ENCODE results near the gene CRYGA.

Gene CRYGA

DNA sequence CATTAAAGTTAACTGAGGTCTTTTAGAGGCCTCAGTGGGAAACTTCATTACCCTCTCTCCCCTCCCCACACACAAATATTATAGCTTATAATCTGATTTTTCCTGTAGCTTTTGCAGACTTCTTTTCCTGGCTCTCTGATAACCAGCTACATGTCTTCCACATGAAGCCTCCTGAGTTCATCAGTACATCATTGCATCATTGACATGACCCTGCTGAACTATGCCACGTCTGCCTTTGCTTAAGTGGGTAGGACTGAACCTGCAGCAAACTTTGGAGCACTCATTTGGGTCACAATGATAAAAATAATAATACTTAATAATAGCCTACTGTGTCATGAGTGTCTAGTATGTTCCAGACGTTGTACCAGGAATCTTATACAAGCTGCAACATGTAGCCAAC lies 7.0 kb downstream of the CRYGA start:
- Histone ChIP-seq H3K9me3 (ENCODE audit: insufficient read depth, low read length) (peaks cover 2% of the 10 kb centered on the region; the same call in 1 of the 2 replicates), H3K4me3 (ENCODE audit: low read length) (no peak overlapping the region), H3K27ac (ENCODE audit: low read length) (no peak overlapping the region), H3K27me3 (ENCODE audit: low read depth, low read length) (no peaks in the 10 kb centered on the region), H3K4me2 (ENCODE audit: low read length) (no peak overlapping the region), H4K20me1 (ENCODE audit: insufficient read depth, low read length) (no peaks in the 10 kb centered on the region), H3K36me3 (replicated peaks; ENCODE audit: low read depth, low read length) (no peaks in the 10 kb centered on the region), H3K9ac (ENCODE audit: low read length) (no peak overlapping the region), H3K79me2 (ENCODE audit: low read length) (no peaks in the 10 kb centered on the region), H3K4me1 (ENCODE audit: low read length) (no peaks in the 10 kb centered on the region), H2AFZ (ENCODE audit: low read depth, low read length) (no peak overlapping the region)
- TF ChIP-seq, protein P1, sequence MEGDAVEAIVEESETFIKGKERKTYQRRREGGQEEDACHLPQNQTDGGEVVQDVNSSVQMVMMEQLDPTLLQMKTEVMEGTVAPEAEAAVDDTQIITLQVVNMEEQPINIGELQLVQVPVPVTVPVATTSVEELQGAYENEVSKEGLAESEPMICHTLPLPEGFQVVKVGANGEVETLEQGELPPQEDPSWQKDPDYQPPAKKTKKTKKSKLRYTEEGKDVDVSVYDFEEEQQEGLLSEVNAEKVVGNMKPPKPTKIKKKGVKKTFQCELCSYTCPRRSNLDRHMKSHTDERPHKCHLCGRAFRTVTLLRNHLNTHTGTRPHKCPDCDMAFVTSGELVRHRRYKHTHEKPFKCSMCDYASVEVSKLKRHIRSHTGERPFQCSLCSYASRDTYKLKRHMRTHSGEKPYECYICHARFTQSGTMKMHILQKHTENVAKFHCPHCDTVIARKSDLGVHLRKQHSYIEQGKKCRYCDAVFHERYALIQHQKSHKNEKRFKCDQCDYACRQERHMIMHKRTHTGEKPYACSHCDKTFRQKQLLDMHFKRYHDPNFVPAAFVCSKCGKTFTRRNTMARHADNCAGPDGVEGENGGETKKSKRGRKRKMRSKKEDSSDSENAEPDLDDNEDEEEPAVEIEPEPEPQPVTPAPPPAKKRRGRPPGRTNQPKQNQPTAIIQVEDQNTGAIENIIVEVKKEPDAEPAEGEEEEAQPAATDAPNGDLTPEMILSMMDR (IDR thresholded peaks at IDR 0.05; ENCODE audit: low read depth, low read length) = no peak
- no peak for TF ChIP-seq EZH2phosphoT487 (IDR thresholded peaks at IDR 0.05; ENCODE audit: low read depth)

GRCh38 chr2:208153156-208153555 lies 10.2 kb downstream of the CRYGA start:
- no peaks in the 10 kb centered on the region for H3K4me1 ChIP-seq (ENCODE audit: low read length)
- H3K4me3 ChIP-seq (ENCODE audit: low read length) = no peak overlapping the region
- H3K79me2 ChIP-seq (ENCODE audit: low read length) = no peaks in the 10 kb centered on the region
- no peaks in the 10 kb centered on the region for H3K36me3 ChIP-seq (replicated peaks; ENCODE audit: low read depth, low read length)
- no peak overlapping the region for H3K27ac ChIP-seq (ENCODE audit: low read length)
- no peaks in the 10 kb centered on the region for H4K20me1 ChIP-seq (ENCODE audit: insufficient read depth, low read length)
- peaks cover 3% of the 10 kb centered on the region; the same call in 1 of the 2 replicates for H3K9me3 ChIP-seq (ENCODE audit: insufficient read depth, low read length)
- H3K27me3 ChIP-seq (ENCODE audit: low read depth, low read length) = no peaks in the 10 kb centered on the region
- no peak overlapping the region for H3K4me2 ChIP-seq (ENCODE audit: low read length)
- H2AFZ ChIP-seq (ENCODE audit: low read depth, low read length) = no peak overlapping the region
- no peak overlapping the region for H3K9ac ChIP-seq (ENCODE audit: low read length)
- no peak for TF ChIP-seq EZH2phosphoT487 (IDR thresholded peaks at IDR 0.05; ENCODE audit: low read depth)
- TF ChIP-seq, protein P1 (IDR thresholded peaks at IDR 0.05; ENCODE audit: low read depth, low read length) = no peak

- Histone ChIP-seq H3K4me3 (ENCODE audit: low read length) (no peak overlapping the region), H3K79me2 (ENCODE audit: low read length) (no peaks in the 10 kb centered on the region), H3K27me3 (ENCODE audit: low read depth, low read length) (no peaks in the 10 kb centered on the region), H4K20me1 (ENCODE audit: insufficient read depth, low read length) (no peaks in the 10 kb centered on the region), H3K9ac (ENCODE audit: low read length) (no peak overlapping the region), H3K4me2 (ENCODE audit: low read length) (no peak overlapping the region), H3K27ac (ENCODE audit: low read length) (no peak overlapping the region), H3K9me3 (ENCODE audit: insufficient read depth, low read length) (peaks cover 3% of the 10 kb centered on the region; the same call in 1 of the 2 replicates), H3K36me3 (replicated peaks; ENCODE audit: low read depth, low read length) (no peaks in the 10 kb centered on the region), H3K4me1 (ENCODE audit: low read length) (no peaks in the 10 kb centered on the region), H2AFZ (ENCODE audit: low read depth, low read length) (no peak overlapping the region)
- TF ChIP-seq EZH2phosphoT487 (IDR thresholded peaks at IDR 0.05; ENCODE audit: low read depth) = no peak
- TF ChIP-seq, protein P1 (IDR thresholded peaks at IDR 0.05; ENCODE audit: low read depth, low read length) = no peak
These were observed 12.4 kb downstream of the CRYGA start for GRCh38 chr2:208150956-208151355.

DNA sequence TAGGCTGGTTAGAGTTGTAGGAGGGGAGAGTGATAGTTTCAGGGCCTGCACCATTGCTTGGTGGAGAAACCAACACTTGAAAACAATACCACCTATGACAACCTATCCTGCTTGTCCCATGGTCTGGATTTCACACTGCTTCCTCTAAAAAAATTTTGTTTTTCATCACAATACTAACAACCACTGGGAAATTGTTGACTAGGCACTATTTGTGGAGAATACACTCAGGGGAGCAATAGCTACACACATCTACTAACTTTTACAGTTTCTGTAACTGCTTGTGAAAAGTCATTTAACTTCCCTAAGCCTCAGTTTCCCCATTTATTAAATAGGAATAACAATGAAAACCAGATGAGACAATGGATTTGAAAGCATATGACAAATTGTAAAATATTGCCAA lies 13.3 kb downstream of the CRYGA start:
- Histone ChIP-seq H4K20me1 (ENCODE audit: insufficient read depth, low read length) (no peaks in the 10 kb centered on the region), H2AFZ (ENCODE audit: low read depth, low read length) (no peak overlapping the region), H3K4me2 (ENCODE audit: low read length) (no peak overlapping the region), H3K4me3 (ENCODE audit: low read length) (no peak overlapping the region), H3K79me2 (ENCODE audit: low read length) (no peaks in the 10 kb centered on the region), H3K9ac (ENCODE audit: low read length) (no peak overlapping the region), H3K27me3 (ENCODE audit: low read depth, low read length) (no peaks in the 10 kb centered on the region), H3K9me3 (ENCODE audit: insufficient read depth, low read length) (peaks cover 3% of the 10 kb centered on the region; the same call in 1 of the 2 replicates), H3K27ac (ENCODE audit: low read length) (no peak overlapping the region), H3K36me3 (replicated peaks; ENCODE audit: low read depth, low read length) (no peaks in the 10 kb centered on the region), H3K4me1 (ENCODE audit: low read length) (no peaks in the 10 kb centered on the region)
- TF ChIP-seq EZH2phosphoT487 (IDR thresholded peaks at IDR 0.05; ENCODE audit: low read depth) = no peak
- TF ChIP-seq, protein P1 (IDR thresholded peaks at IDR 0.05; ENCODE audit: low read depth, low read length) = no peak

Measured in OCI-LY3 (cell line).